SU-DHL-6 (cell line): ENCODE results near the gene ATP11A.

Source experiments
- H2AFZ ChIP-seq: fragments of 200-600 bp; sonication (generic); 2 replicates; pipeline ENCODE4 v1.6.1; 2014; ENCODE audit warnings: low read depth, mild to moderate bottlenecking, moderate library complexity, mixed read lengths, antibody characterized with exemption, low read length; ENCODE audit not compliant: severe bottlenecking
- H3F3A ChIP-seq: fragments of 200-600 bp; shearing (Covaris generic); 2 replicates; pipeline ENCODE4 v1.6.0; 2016; ENCODE audit warnings: antibody characterized with exemption, mild to moderate bottlenecking; ENCODE audit not compliant: insufficient read depth
- H3K27ac ChIP-seq: fragments of 200-600 bp; sonication (generic); 2 replicates; pipeline ENCODE4 v1.5.1; 2016; ENCODE audit warnings: low read depth, mild to moderate bottlenecking, low read length, moderate library complexity, mixed read lengths
- H3K27me3 ChIP-seq: fragments of 200-600 bp; sonication (generic), shearing (Covaris generic); 2 replicates; pipeline ENCODE4 v1.6.0; 2014; ENCODE audit warnings: mild to moderate bottlenecking, low read length
- H3K36me3 ChIP-seq: fragments of 200-600 bp; sonication (generic); 2 replicates; pipeline ENCODE4 v1.6.1; 2014; ENCODE audit warnings: mild to moderate bottlenecking, low read length, mixed read lengths
- H3K4me2 ChIP-seq: fragments of 300-600, 200-600 bp; shearing (Covaris generic), sonication (generic); 2 replicates; pipeline ENCODE4 v1.6.0; 2014; ENCODE audit warnings: low read length, low read depth, mild to moderate bottlenecking; ENCODE audit not compliant: poor library complexity, severe bottlenecking
- H3K4me3 ChIP-seq: fragments of 200-600 bp; sonication (generic); 2 replicates; pipeline ENCODE4 v1.5.1; 2014; ENCODE audit warnings: antibody characterized with exemption, low read length, mild to moderate bottlenecking, mixed read lengths; ENCODE audit not compliant: insufficient read depth, poor library complexity, severe bottlenecking
- H3K79me2 ChIP-seq: fragments of 200-600 bp; sonication (generic); 2 replicates; pipeline ENCODE4 v1.6.1; 2014; ENCODE audit warnings: mild to moderate bottlenecking, low read length, moderate library complexity; ENCODE audit not compliant: insufficient read depth
- H3K9ac ChIP-seq: fragments of 200-600 bp; sonication (generic); 2 replicates; pipeline ENCODE4 v1.7.0; 2014; ENCODE audit warnings: mild to moderate bottlenecking, low read length
- H3K9me2 ChIP-seq: fragments of 200-600 bp; sonication (generic); replicated peaks from 2 replicates; pipeline ENCODE4 v1.6.1; 2014; ENCODE audit warnings: low read length; ENCODE audit not compliant: insufficient read depth
- H3K9me3 ChIP-seq: fragments of 200-600 bp; sonication (generic); 2 replicates; pipeline ENCODE4 v1.6.1; 2014; ENCODE audit warnings: low read length, mixed read lengths; ENCODE audit not compliant: insufficient read depth
- H4K20me1 ChIP-seq: fragments of 200-600 bp; sonication (generic); 2 replicates; pipeline ENCODE4 v1.6.1; 2014; ENCODE audit warnings: low read depth, mild to moderate bottlenecking, antibody characterized with exemption, low read length, moderate library complexity, mixed read lengths
- EZH2phosphoT487 ChIP-seq: fragments of 200-600 bp; sonication (generic), shearing (Covaris generic); conservative IDR thresholded peaks from 2 replicates; pipeline ENCODE4 v1.6.1; 2018; ENCODE audit warnings: mild to moderate bottlenecking, antibody characterized with exemption, low read length, moderate library complexity, mixed read lengths
- TF ChIP-seq, protein P1 (sequence below): fragments of 200-600 bp; sonication (generic); IDR thresholded peaks from one replicate; pipeline ENCODE4 v1.5.1; 2017; ENCODE audit warnings: antibody characterized with exemption, mild to moderate bottlenecking, low read length, moderate library complexity; ENCODE audit not compliant: insufficient read depth, poor library complexity, severe bottlenecking

The ATP11A gene

DNA sequence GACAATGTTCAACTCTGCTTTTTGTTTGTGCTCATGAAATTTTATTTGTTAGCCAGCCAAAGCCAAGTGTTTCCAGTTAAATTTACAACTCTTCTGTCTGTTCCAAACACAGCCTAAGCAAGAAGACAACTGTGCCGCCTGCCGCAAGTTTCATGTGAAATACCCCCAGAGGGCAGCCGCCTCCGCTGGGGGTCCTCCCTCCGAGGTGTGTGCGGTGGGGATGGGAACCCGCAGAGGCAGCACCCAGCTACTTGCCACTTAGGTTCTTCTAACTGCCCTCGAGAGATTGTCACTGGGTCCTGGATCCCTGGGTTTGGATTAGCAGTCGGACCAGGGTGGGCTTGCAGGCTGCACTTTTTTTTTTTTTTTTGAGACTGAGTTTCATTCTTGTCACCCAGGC lies 28.5 kb downstream of the ATP11A start:
- no peak overlapping the region for H2AFZ ChIP-seq
- no peaks in the 10 kb centered on the region for H3K9me3 ChIP-seq
- no peaks in the 10 kb centered on the region for H3K79me2 ChIP-seq
- H3K36me3 ChIP-seq: no peaks in the 10 kb centered on the region
- H3K4me2 ChIP-seq: no peak overlapping the region
- H3K27ac ChIP-seq: no peak overlapping the region
- TF ChIP-seq EZH2phosphoT487: no peak
- TF ChIP-seq, protein P1, sequence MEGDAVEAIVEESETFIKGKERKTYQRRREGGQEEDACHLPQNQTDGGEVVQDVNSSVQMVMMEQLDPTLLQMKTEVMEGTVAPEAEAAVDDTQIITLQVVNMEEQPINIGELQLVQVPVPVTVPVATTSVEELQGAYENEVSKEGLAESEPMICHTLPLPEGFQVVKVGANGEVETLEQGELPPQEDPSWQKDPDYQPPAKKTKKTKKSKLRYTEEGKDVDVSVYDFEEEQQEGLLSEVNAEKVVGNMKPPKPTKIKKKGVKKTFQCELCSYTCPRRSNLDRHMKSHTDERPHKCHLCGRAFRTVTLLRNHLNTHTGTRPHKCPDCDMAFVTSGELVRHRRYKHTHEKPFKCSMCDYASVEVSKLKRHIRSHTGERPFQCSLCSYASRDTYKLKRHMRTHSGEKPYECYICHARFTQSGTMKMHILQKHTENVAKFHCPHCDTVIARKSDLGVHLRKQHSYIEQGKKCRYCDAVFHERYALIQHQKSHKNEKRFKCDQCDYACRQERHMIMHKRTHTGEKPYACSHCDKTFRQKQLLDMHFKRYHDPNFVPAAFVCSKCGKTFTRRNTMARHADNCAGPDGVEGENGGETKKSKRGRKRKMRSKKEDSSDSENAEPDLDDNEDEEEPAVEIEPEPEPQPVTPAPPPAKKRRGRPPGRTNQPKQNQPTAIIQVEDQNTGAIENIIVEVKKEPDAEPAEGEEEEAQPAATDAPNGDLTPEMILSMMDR: no peak
- H3K9me2 ChIP-seq: no peaks in the 10 kb centered on the region
- H3F3A ChIP-seq: no peaks in the 10 kb centered on the region
- H3K4me3 ChIP-seq: no peak overlapping the region
- peaks cover 10% of the 10 kb centered on the region; the same call in 1 of the 2 replicates for H4K20me1 ChIP-seq
- no peaks in the 10 kb centered on the region for H3K27me3 ChIP-seq
- H3K9ac ChIP-seq: no peak overlapping the region

- Histone ChIP-seq H3K9me3 (no peaks in the 10 kb centered on the region), H3K4me3 (no peak overlapping the region), H3K79me2 (no peaks in the 10 kb centered on the region), H2AFZ (no peak overlapping the region), H3K9ac (no peak overlapping the region), H3K36me3 (no peaks in the 10 kb centered on the region), H3K27me3 (no peaks in the 10 kb centered on the region), H3K9me2 (no peaks in the 10 kb centered on the region), H3K27ac (no peak overlapping the region), H4K20me1 (peaks cover 10% of the 10 kb centered on the region; the same call in 1 of the 2 replicates), H3F3A (no peaks in the 10 kb centered on the region), H3K4me2 (no peak overlapping the region)
- TF ChIP-seq EZH2phosphoT487: no peak
- TF ChIP-seq, protein P1: no peak
Observed at GRCh38 chr13:112719016-112719415, 29.2 kb downstream of the ATP11A start.

DNA sequence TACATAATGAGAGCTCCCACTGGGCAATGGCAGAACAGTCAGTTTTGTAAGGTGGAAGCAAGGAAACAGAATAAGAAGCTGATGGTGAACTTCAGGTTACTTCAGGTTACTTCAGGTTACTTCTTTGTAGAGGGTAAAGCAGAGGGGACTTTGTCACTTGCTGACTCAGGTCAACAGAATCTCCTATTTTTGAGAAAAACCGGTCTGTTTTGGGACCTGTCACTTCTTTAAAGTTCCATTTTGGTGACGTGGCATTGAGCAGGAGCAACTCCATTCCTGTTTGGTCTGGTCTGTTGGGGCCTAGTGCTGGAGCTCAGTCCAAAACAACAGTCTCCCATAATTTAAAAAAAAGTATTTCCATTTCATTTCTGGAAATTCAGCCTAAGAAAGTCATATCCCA lies 29.7 kb downstream of the ATP11A start:
- no peak overlapping the region for H2AFZ ChIP-seq
- H3K79me2 ChIP-seq: no peaks in the 10 kb centered on the region
- H3K27me3 ChIP-seq: no peaks in the 10 kb centered on the region
- H3K4me3 ChIP-seq: no peak overlapping the region
- no peaks in the 10 kb centered on the region for H3K9me2 ChIP-seq
- H3K4me2 ChIP-seq: no peak overlapping the region
- H3K27ac ChIP-seq: no peak overlapping the region
- H4K20me1 ChIP-seq: peaks cover 10% of the 10 kb centered on the region; the same call in 1 of the 2 replicates
- H3K36me3 ChIP-seq: no peaks in the 10 kb centered on the region
- TF ChIP-seq, protein P1: no peak
- no peak for TF ChIP-seq EZH2phosphoT487
- no peak overlapping the region for H3K9ac ChIP-seq
- H3F3A ChIP-seq: no peaks in the 10 kb centered on the region
- H3K9me3 ChIP-seq: no peaks in the 10 kb centered on the region
